ENCODE data around the gene WHRN. TPM values are rescaled to one million over a fixed set of nuclear protein-coding genes. Genes with fewer than 3 reads are reported as not detected.

WHRN gene
- total RNA-seq, 1 experiment from 2014 or later = 24.3 TPM

DNA sequence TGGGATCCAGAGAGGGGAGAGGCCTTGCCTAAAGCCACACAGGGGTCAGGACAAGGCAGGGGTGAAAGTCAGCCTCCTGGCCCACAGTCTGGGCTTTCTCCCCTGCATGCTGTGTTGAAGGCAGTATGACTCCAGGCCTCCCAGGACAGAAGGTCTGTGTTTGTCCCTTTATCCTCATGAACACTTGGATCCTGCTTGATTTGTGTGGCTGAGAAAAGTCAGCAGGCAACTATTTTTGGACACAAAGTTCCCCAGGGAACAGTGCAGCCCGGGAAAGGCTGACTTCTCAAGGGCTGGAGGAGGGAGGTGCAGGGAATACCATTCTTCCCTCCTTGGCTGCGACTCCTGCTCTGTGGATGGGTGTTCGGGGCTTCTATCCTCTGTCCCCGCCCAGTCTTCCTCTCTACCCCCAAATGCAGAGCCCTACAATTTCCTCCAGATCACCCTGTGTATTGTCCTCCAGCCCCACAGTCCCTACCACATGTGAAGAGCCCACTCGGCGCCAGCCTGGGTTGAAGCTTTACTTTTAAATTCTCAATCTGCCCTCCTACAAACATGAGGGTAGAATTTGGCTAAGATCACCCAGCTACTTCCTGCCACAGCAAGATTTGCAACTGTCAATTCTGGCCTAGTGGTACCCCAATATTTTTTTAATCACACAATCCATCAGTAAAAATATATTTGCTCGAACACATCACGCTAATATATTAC, 121.6 kb downstream of the WHRN start:
- ATAC-seq (no peak), DNase-seq (ENCODE audit: low spot score) (no peak)
- peaks cover 5% of the 10 kb centered on the region for H3K36me3 Mint-ChIP-seq
- CTCF ChIA-PET = interaction anchor here (1.1 to 2.3 kb wide), 7 partner anchors 9 to 67 kb away, joined by 3 to 8 read pairs (median 3); no protein-coding TSS in a partner anchor
- POLR2A ChIA-PET = interaction anchor here (0.6 to 0.8 kb wide), 2 partner anchors 13 to 141 kb away, joined by 3 read pairs; no protein-coding TSS in a partner anchor
- TF ChIP-seq, protein P1, sequence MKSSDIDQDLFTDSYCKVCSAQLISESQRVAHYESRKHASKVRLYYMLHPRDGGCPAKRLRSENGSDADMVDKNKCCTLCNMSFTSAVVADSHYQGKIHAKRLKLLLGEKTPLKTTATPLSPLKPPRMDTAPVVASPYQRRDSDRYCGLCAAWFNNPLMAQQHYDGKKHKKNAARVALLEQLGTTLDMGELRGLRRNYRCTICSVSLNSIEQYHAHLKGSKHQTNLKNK (CRISPR knock-in tag; IDR thresholded peaks at IDR 0.05) = no peak
- TF ChIP-seq RELA (CRISPR knock-in tag; IDR thresholded peaks at IDR 0.05; ENCODE audit: borderline replicate concordance) = no peak
- no peaks in the 10 kb centered on the region; the same call in 1 of the 2 replicates for H3K27me3 Mint-ChIP-seq (ENCODE audit: low read depth)
- H3K27ac Mint-ChIP-seq = peak overlapping the region; percentile 57; the same call in 1 of the 2 replicates
- no peaks in the 10 kb centered on the region for H3K9me3 Mint-ChIP-seq
- H3K4me3 Mint-ChIP-seq = no peak overlapping the region
- peaks cover 77% of the 10 kb centered on the region for H3K4me1 Mint-ChIP-seq

DNA sequence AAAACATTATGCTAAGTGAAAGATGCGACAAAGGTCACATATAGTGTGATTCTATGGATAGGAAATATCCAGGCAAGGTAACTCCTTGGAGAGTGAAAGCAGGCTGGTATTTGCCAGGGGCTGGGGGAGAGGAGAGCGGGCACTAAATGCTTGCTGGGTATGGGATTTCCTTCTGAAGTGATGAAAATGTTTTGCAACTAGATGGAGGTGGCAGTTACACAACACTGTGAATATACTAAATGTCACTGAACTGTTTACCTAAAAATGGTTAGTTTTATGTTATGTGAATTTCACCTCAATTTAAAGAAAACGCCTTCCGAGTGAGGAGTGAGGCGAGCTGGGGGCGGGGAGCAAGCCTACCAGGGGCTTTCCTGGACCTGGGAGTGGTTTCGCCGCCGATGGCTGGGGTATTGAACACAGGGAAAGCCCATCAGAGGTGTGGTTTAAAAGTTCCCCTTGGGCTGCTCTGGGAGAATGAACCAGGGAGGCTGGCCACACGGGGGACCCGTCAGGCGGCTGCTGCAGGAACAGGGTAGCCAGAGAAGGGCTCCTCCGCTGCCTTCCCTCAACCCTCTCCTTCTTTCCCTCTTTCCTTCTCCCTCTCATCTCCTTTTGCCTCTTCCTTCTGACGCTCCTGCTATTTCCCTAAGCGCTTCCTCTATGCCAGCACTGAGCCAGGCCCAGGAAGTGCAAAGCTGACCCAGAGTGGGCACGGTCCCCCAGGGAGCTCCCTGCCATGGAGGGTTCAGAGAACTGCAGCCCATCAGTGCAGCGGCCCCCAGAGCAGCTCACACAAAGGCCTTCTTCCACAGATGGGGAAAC, 122.4 kb downstream of the WHRN start:
- no peak overlapping the region for H3K4me3 Mint-ChIP-seq
- H3K9me3 Mint-ChIP-seq = no peaks in the 10 kb centered on the region
- TF ChIP-seq KAT7 (CRISPR knock-in tag; IDR thresholded peaks at IDR 0.05; ENCODE audit: borderline replicate concordance) = no peak
- TF ChIP-seq, protein P2, sequence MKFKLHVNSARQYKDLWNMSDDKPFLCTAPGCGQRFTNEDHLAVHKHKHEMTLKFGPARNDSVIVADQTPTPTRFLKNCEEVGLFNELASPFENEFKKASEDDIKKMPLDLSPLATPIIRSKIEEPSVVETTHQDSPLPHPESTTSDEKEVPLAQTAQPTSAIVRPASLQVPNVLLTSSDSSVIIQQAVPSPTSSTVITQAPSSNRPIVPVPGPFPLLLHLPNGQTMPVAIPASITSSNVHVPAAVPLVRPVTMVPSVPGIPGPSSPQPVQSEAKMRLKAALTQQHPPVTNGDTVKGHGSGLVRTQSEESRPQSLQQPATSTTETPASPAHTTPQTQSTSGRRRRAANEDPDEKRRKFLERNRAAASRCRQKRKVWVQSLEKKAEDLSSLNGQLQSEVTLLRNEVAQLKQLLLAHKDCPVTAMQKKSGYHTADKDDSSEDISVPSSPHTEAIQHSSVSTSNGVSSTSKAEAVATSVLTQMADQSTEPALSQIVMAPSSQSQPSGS (CRISPR knock-in tag; IDR thresholded peaks at IDR 0.05; ENCODE audit: borderline replicate concordance, low read depth) = no peak
- TF ChIP-seq ZBTB21 (CRISPR knock-in tag; IDR thresholded peaks at IDR 0.05; ENCODE audit: borderline replicate concordance) = no peak
- no peak for TF ChIP-seq ELF4 (CRISPR knock-in tag; IDR thresholded peaks at IDR 0.05; ENCODE audit: low read depth)
- TF ChIP-seq, protein P3, sequence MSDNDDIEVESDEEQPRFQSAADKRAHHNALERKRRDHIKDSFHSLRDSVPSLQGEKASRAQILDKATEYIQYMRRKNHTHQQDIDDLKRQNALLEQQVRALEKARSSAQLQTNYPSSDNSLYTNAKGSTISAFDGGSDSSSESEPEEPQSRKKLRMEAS (CRISPR knock-in tag; IDR thresholded peaks at IDR 0.05) = no peak
- ChIA-PET POLR2A (interaction anchor here (0.6 kb wide), 1 partner anchor 141 kb away, joined by 3 read pairs; no protein-coding TSS in a partner anchor), CTCF (interaction anchor here (0.9 to 2.3 kb wide), 8 partner anchors 8 to 270 kb away, joined by 3 to 8 read pairs (median 3); no protein-coding TSS in a partner anchor)
- H3K36me3 Mint-ChIP-seq = peaks cover 9% of the 10 kb centered on the region
- no peaks in the 10 kb centered on the region; the same call in 1 of the 2 replicates for H3K27me3 Mint-ChIP-seq (ENCODE audit: low read depth)
- peak overlapping the region; percentile 89 for H3K27ac Mint-ChIP-seq
- DNase-seq (ENCODE audit: low spot score) = peak; percentile 62
- peak; percentile 69 for ATAC-seq
- H3K4me1 Mint-ChIP-seq = peaks cover 75% of the 10 kb centered on the region

DNA sequence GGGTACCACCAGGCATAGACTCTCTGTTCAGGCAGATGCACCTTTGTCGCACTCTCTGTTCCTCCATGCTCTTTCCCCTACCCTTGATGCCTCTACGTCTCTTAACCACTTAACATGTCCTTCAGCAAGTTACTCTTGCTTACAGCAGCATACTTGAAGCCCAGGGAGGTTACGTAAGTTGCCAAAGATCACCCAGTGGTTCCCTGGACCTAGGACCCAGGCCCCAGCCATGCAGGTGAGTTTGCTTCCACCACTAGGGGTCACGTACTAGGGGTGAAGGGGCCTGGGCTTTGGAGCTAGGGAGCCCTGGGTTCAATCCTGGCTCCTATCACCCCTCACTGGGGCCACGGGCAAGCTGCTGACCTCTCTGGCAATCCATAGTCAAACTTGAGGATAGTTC, 126.4 kb downstream of the WHRN start:
- Mint-ChIP-seq H3K27ac (no peak overlapping the region), H3K9me3 (no peaks in the 10 kb centered on the region), H3K36me3 (peaks cover 23% of the 10 kb centered on the region), H3K27me3 (ENCODE audit: low read depth) (no peaks in the 10 kb centered on the region; the same call in 1 of the 2 replicates), H3K4me3 (no peak overlapping the region), H3K4me1 (peaks cover 60% of the 10 kb centered on the region)
- ChIA-PET CTCF (interaction anchor here (0.6 to 1.2 kb wide), 5 partner anchors 9 to 27 kb away, joined by 3 to 7 read pairs (median 3); partner anchors contain the start of gene AKNA), POLR2A (no interaction called here)
- DNase-seq (ENCODE audit: low spot score) (no peak), ATAC-seq (no peak)
- TF ChIP-seq JAZF1 (CRISPR knock-in tag; IDR thresholded peaks at IDR 0.05) = no peak
- TF ChIP-seq, protein P4, sequence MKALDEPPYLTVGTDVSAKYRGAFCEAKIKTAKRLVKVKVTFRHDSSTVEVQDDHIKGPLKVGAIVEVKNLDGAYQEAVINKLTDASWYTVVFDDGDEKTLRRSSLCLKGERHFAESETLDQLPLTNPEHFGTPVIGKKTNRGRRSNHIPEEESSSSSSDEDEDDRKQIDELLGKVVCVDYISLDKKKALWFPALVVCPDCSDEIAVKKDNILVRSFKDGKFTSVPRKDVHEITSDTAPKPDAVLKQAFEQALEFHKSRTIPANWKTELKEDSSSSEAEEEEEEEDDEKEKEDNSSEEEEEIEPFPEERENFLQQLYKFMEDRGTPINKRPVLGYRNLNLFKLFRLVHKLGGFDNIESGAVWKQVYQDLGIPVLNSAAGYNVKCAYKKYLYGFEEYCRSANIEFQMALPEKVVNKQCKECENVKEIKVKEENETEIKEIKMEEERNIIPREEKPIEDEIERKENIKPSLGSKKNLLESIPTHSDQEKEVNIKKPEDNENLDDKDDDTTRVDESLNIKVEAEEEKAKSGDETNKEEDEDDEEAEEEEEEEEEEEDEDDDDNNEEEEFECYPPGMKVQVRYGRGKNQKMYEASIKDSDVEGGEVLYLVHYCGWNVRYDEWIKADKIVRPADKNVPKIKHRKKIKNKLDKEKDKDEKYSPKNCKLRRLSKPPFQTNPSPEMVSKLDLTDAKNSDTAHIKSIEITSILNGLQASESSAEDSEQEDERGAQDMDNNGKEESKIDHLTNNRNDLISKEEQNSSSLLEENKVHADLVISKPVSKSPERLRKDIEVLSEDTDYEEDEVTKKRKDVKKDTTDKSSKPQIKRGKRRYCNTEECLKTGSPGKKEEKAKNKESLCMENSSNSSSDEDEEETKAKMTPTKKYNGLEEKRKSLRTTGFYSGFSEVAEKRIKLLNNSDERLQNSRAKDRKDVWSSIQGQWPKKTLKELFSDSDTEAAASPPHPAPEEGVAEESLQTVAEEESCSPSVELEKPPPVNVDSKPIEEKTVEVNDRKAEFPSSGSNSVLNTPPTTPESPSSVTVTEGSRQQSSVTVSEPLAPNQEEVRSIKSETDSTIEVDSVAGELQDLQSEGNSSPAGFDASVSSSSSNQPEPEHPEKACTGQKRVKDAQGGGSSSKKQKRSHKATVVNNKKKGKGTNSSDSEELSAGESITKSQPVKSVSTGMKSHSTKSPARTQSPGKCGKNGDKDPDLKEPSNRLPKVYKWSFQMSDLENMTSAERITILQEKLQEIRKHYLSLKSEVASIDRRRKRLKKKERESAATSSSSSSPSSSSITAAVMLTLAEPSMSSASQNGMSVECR (CRISPR knock-in tag; IDR thresholded peaks at IDR 0.05; ENCODE audit: borderline replicate concordance) = no peak
- TF ChIP-seq ZNF232 (CRISPR knock-in tag; IDR thresholded peaks at IDR 0.05) = no peak
- TF ChIP-seq RORB (CRISPR knock-in tag; IDR thresholded peaks at IDR 0.05) = no peak
- TF ChIP-seq ESRRA (CRISPR knock-in tag; IDR thresholded peaks at IDR 0.05; ENCODE audit: borderline replicate concordance) = no peak
- TF ChIP-seq CREM (CRISPR knock-in tag; IDR thresholded peaks at IDR 0.05) = no peak
- TF ChIP-seq SOX15 (CRISPR knock-in tag; IDR thresholded peaks at IDR 0.05) = no peak
- no peak for TF ChIP-seq ZNF317 (CRISPR knock-in tag; IDR thresholded peaks at IDR 0.05; ENCODE audit: borderline replicate concordance, low read depth)
- no peak for TF ChIP-seq MXD4 (CRISPR knock-in tag; IDR thresholded peaks at IDR 0.05; ENCODE audit: borderline replicate concordance)
- TF ChIP-seq ZNF263 (CRISPR knock-in tag; IDR thresholded peaks at IDR 0.05; ENCODE audit: low read depth) = no peak
- TF ChIP-seq KAT7 (CRISPR knock-in tag; IDR thresholded peaks at IDR 0.05; ENCODE audit: borderline replicate concordance) = no peak
- no peak for TF ChIP-seq NFE2L1 (CRISPR knock-in tag; IDR thresholded peaks at IDR 0.05)
- no peak for TF ChIP-seq ATF1 (CRISPR knock-in tag; IDR thresholded peaks at IDR 0.05)
- TF ChIP-seq ZNF121 (CRISPR knock-in tag; IDR thresholded peaks at IDR 0.05) = no peak
- TF ChIP-seq, protein P5, sequence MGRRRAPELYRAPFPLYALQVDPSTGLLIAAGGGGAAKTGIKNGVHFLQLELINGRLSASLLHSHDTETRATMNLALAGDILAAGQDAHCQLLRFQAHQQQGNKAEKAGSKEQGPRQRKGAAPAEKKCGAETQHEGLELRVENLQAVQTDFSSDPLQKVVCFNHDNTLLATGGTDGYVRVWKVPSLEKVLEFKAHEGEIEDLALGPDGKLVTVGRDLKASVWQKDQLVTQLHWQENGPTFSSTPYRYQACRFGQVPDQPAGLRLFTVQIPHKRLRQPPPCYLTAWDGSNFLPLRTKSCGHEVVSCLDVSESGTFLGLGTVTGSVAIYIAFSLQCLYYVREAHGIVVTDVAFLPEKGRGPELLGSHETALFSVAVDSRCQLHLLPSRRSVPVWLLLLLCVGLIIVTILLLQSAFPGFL (CRISPR knock-in tag; IDR thresholded peaks at IDR 0.05; ENCODE audit: borderline replicate concordance) = no peak
- TF ChIP-seq ETV6 (CRISPR knock-in tag; IDR thresholded peaks at IDR 0.05) = no peak
